GM23248 (cell line): Measurements from ENCODE around the gene SLC46A1. TPM values are rescaled to one million over a fixed set of nuclear protein-coding genes. Genes with fewer than 3 reads are reported as not detected.

Experiments used
- DNase-seq: peaks from one replicate; pipeline ENCODE4 v3.0.0-alpha.2; 2015
- H2AFZ ChIP-seq: fragments of 200-600 bp; sonication (generic); 2 replicates; pipeline ENCODE4 v1.6.1; 2016; ENCODE audit warnings: antibody characterized with exemption
- H3F3A ChIP-seq: fragments of 200-600 bp; sonication (generic); 2 replicates; pipeline ENCODE4 v1.6.1; 2016; ENCODE audit warnings: mild to moderate bottlenecking, antibody characterized with exemption, mixed run types; ENCODE audit not compliant: insufficient read depth
- H3K27ac ChIP-seq: fragments of 200-600 bp; sonication (generic); 2 replicates; pipeline ENCODE4 v1.5.1; 2016; ENCODE audit warnings: mild to moderate bottlenecking
- H3K27me3 ChIP-seq: fragments of 200-600 bp; sonication (generic); replicated peaks from 2 replicates; pipeline ENCODE4 v1.6.1; 2016; ENCODE audit warnings: mild to moderate bottlenecking; ENCODE audit not compliant: insufficient read depth
- H3K36me3 ChIP-seq: fragments of 200-600 bp; sonication (generic); 2 replicates; pipeline ENCODE4 v1.6.1; 2016; ENCODE audit warnings: low read depth, mild to moderate bottlenecking
- H3K4me1 ChIP-seq: fragments of 200-600 bp; sonication (generic); 2 replicates; pipeline ENCODE4 v1.6.1; 2016; ENCODE audit warnings: mild to moderate bottlenecking; ENCODE audit not compliant: insufficient read depth
- H3K4me2 ChIP-seq: fragments of 200-600 bp; sonication (generic); one replicate; pipeline ENCODE4 v1.6.1; 2016; ENCODE audit warnings: mild to moderate bottlenecking; ENCODE audit not compliant: unreplicated experiment
- H3K4me3 ChIP-seq: fragments of 200-600 bp; sonication (generic); 2 replicates; pipeline ENCODE4 v1.5.1; 2016; ENCODE audit warnings: mild to moderate bottlenecking
- H3K79me2 ChIP-seq: fragments of 200-600 bp; sonication (generic); 2 replicates; pipeline ENCODE4 v1.6.1; 2016; ENCODE audit warnings: mild to moderate bottlenecking; ENCODE audit not compliant: insufficient read depth
- H3K9ac ChIP-seq: fragments of 200-600 bp; sonication (generic); 2 replicates; pipeline ENCODE4 v1.6.1; 2016; ENCODE audit warnings: mild to moderate bottlenecking
- H3K9me2 ChIP-seq: fragments of 200-600 bp; sonication (generic); 2 replicates; pipeline ENCODE4 v1.6.1; 2016; ENCODE audit warnings: mixed run types, mild to moderate bottlenecking, moderate library complexity; ENCODE audit not compliant: insufficient read depth
- H3K9me3 ChIP-seq: fragments of 200-600 bp; sonication (generic); one replicate; pipeline ENCODE4 v1.6.1; 2017; ENCODE audit warnings: low read depth
- H4K20me1 ChIP-seq: fragments of 200-600 bp; sonication (generic); 2 replicates; pipeline ENCODE4 v1.6.0; 2016; ENCODE audit not compliant: insufficient read depth
- EZH2 ChIP-seq: fragments of 200-600 bp; sonication (generic); IDR thresholded peaks from 2 replicates; pipeline ENCODE4 v1.6.1; 2018; ENCODE audit warnings: antibody characterized with exemption, mild to moderate bottlenecking; ENCODE audit not compliant: insufficient read depth, poor library complexity, severe bottlenecking
- EZH2phosphoT487 ChIP-seq: fragments of 200-600 bp; sonication (generic); IDR thresholded peaks from 2 replicates; pipeline ENCODE4 v1.6.1; 2018; ENCODE audit warnings: antibody characterized with exemption, moderate library complexity, mild to moderate bottlenecking, low read depth; ENCODE audit not compliant: insufficient read depth
- WGBS, 2 experiments: methylation state at CpG; one replicate each; pipeline ENCODE4 v1.1.6; 2015 to 2017; ENCODE audit warnings: low lambda C conversion rate in 2 of 2, low coverage in 1 of 2; ENCODE audit errors: missing lambda C conversion rate in 2 of 2; 5-methylcytosine and 5-hydroxymethylcytosine counted together
- in situ Hi-C: fragments of 300-500 bp; cut with MboI; formaldehyde crosslinking; loops from 2 replicates; pipeline ENCODE4 v1.15.0; 2020
- polyA plus RNA-seq: library from polyadenylated mRNA; unstranded; fragments of >200 nt; fragmentation: Nextera tagmentation; extraction: Ambion mirVana; gene quantifications from 2 replicates; pipeline ENCODE4 v1.2.1, GENCODE V29; 2016
- total RNA-seq: library from RNA; depleted of rRNA; stranded (reverse); fragments of >200 nt; shearing (Covaris generic); gene quantifications from 2 replicates; pipeline ENCODE4 v1.2.3, GENCODE V29; 2014

SLC46A1 gene
- total and polyA plus RNA-seq, 2 experiments from 2014 or later: 4.9 to 11.1 TPM

DNA sequence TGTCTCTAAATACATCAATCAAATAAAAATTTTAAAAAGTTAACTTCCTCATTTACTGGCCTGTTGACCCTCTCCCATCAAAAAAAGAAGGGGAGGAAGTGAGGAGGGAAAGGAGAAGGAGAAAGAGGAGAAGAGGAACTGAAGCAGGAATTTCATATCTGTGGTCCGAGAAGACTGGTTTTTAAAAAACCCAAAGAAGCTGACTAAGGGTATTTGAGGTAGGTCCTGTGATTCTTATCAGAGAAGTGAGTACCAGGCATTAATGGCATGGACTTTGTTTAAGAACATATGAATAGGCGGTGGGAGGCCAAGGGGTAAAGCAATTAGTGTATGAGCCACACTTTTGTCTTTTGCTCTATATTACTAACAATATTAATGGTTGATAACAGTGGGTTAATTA is 2.0 kb downstream of the SLC46A1 start:
- Histone ChIP-seq H3K36me3 (no peaks in the 10 kb centered on the region), H4K20me1 (no peaks in the 10 kb centered on the region), H3K9me2 (no peaks in the 10 kb centered on the region), H3K27ac (no peak overlapping the region), H3K9ac (no peak overlapping the region), H3K4me2 (no peak overlapping the region), H3K4me3 (no peak overlapping the region), H3K9me3 (no peaks in the 10 kb centered on the region), H2AFZ (no peak overlapping the region), H3F3A (no peaks in the 10 kb centered on the region), H3K4me1 (0 out of 2 replicates have a peak, but pooled peaks cover under 1% of the 10 kb centered on the region), H3K27me3 (no peaks in the 10 kb centered on the region), H3K79me2 (no peaks in the 10 kb centered on the region)
- DNase-seq: no peak
- in situ Hi-C loops: no loop called here
- WGBS, 2 experiments: 98 to 100% methylated on average over 2 of the region's 2 CpGs
- TF ChIP-seq EZH2phosphoT487: no peak
- TF ChIP-seq EZH2: no peak

DNA sequence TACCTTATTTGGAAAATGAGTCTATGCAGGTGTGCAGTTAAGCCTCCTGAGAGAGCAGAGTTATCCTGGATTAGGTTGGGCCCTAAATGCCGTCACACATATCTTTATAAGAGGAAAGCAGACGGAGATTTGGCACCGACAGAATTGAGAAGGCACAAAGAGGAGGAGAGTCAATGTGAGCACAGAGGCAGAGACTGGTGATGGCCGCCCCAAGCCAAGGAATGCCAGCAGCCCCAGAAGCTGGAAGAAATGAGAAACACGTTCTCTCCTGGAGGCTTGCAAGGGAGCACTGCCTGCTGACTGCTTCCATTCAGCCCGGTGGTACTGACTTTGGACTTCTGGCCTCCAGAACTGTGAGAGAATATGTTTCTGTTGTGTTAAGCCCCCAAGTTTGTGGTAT is 3.2 kb downstream of the SLC46A1 start:
- in situ Hi-C loops: no loop called here
- H3F3A ChIP-seq: no peaks in the 10 kb centered on the region
- H2AFZ ChIP-seq: no peak overlapping the region
- DNase-seq: no peak
- H3K79me2 ChIP-seq: no peaks in the 10 kb centered on the region
- H3K4me1 ChIP-seq: peaks cover 6% of the 10 kb centered on the region; the same call in 1 of the 2 replicates
- no peaks in the 10 kb centered on the region for H3K27me3 ChIP-seq
- TF ChIP-seq EZH2 (no peak), EZH2phosphoT487 (no peak)
- H3K9me2 ChIP-seq: no peaks in the 10 kb centered on the region
- H3K4me3 ChIP-seq: no peak overlapping the region
- H3K4me2 ChIP-seq: no peak overlapping the region
- H3K9ac ChIP-seq: no peak overlapping the region
- H3K27ac ChIP-seq: no peak overlapping the region
- H4K20me1 ChIP-seq: no peaks in the 10 kb centered on the region
- WGBS, 2 experiments: 92 to 97% methylated on average over 6 of the region's 6 CpGs
- no peaks in the 10 kb centered on the region for H3K36me3 ChIP-seq
- H3K9me3 ChIP-seq: no peaks in the 10 kb centered on the region

DNA sequence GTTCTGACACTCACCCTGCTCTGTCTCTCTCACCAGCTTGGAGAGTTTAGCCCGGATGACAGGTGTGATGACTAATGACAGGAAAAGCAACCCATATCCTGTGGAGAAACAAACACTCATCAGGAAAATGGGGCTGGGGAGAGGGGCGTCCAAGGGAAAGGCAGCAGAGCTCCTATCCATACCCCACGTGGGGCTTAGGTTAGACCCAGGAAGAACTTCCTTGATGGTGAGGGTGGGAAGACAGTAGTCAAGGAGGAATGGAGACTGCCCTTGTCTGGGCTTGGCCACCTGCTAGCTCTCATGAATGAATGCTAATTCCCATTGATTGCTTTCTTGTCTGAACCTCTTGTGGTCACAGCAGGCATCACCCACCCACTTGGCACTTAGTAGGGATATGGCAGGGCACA is 3.8 kb downstream of the SLC46A1 start:
- Histone ChIP-seq H3K4me3 (no peak overlapping the region), H3K79me2 (no peaks in the 10 kb centered on the region), H3K9me2 (no peaks in the 10 kb centered on the region), H3K4me2 (no peak overlapping the region), H3K4me1 (peaks cover 6% of the 10 kb centered on the region; the same call in 1 of the 2 replicates), H3F3A (no peaks in the 10 kb centered on the region), H3K36me3 (no peaks in the 10 kb centered on the region), H2AFZ (no peak overlapping the region), H3K27me3 (no peaks in the 10 kb centered on the region), H4K20me1 (no peaks in the 10 kb centered on the region), H3K27ac (no peak overlapping the region), H3K9ac (no peak overlapping the region), H3K9me3 (no peaks in the 10 kb centered on the region)
- no peak for TF ChIP-seq EZH2phosphoT487
- TF ChIP-seq EZH2: no peak
- in situ Hi-C loops: no loop called here
- 56 to 64% methylated on average over 3 of the region's 3 CpGs for WGBS, 2 experiments
- DNase-seq: no peak

DNA sequence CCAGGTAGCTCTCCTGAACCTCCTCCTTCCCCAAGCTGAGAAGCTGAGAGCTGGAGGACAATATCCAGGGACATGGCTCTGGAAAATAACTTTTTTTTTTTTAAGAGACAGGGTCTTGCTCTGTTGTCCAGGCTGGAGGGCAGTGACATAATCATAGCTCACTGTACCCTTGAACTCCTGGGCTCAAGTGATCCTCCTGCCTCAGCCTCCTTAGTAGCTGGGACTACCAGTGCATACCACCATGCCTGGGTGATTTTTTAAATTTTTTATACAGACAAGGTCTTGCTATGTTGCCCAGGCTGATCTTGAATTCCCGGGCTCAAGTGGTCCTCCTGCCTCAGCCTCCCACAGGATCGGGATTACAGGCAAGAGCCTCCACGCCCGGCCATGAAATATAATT is 6.2 kb downstream of the SLC46A1 start:
- in situ Hi-C loops: no loop called here
- H4K20me1 ChIP-seq: no peaks in the 10 kb centered on the region
- no peak overlapping the region for H3K4me2 ChIP-seq
- H3K79me2 ChIP-seq: no peaks in the 10 kb centered on the region
- H3K4me3 ChIP-seq: no peak overlapping the region
- TF ChIP-seq EZH2phosphoT487 (no peak), EZH2 (no peak)
- peaks cover 11% of the 10 kb centered on the region for H3K4me1 ChIP-seq
- H3K9me2 ChIP-seq: no peaks in the 10 kb centered on the region
- H3K9me3 ChIP-seq: no peaks in the 10 kb centered on the region
- peaks cover 1% of the 10 kb centered on the region for H3F3A ChIP-seq
- H2AFZ ChIP-seq: no peak overlapping the region
- 94 to 95% methylated on average over 4 of the region's 4 CpGs for WGBS, 2 experiments
- no peak for DNase-seq
- no peak overlapping the region for H3K9ac ChIP-seq
- H3K27ac ChIP-seq: no peak overlapping the region
- H3K36me3 ChIP-seq: no peaks in the 10 kb centered on the region
- no peaks in the 10 kb centered on the region for H3K27me3 ChIP-seq
